Measurements from ENCODE around the gene ELK3.

Gene ELK3

DNA sequence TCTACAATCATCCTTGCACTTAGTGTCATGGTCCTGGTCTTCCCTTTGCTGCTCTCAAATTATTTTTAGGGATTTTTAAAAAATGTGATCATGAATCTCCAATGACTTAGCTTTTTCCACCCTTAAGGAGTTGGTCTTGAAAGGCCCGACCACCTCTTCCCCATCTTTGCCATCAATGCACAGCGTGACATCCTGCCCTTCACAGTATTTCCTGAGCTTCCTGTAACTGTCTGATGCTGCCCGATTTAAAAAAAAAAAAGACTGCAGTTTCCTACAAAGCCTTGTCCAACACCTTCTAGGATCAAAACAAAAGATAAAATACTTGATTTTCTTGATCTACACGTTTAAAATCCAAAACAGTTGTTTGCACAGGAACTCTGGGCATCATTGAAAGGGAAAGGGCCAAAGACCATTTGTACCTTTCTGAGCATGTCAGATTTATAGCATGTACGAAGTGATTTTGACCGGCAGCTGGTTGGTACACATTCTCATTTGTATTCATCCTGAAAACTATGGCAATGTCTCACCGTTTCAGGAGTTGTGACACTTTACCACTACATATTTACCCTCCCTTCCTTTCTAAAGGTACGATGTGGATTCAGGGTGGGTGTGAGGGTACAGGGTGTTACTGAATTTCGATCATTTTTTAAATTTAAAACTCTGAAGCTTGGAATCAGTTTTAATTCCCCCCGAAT, 7.4 kb upstream of the ELK3 start:
- DNase-seq (ENCODE audit: insufficient read length, low spot score) (no peak), FAIRE-seq (no peak)

DNA sequence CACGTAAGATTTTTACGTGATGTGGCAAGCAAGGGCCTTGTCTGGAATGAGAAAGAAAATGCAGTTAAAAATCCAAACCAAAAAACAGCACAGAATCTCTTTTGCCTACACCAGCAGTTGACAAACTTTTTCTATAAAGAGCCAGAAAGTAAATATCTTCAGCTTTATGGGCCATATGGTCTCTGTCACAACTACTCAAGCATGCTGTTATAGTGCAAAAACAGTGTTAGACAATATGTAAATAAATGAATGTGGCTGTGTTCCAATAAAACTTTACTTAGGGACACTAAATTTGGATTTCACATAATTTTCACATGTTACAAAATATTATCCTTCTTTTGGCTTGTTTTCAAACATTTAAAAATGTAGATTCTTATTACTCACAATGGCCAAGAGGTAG, 6.2 kb upstream of the ELK3 start:
- DNase-seq (ENCODE audit: insufficient read length, low spot score) (no peak), FAIRE-seq (no peak)

DNA sequence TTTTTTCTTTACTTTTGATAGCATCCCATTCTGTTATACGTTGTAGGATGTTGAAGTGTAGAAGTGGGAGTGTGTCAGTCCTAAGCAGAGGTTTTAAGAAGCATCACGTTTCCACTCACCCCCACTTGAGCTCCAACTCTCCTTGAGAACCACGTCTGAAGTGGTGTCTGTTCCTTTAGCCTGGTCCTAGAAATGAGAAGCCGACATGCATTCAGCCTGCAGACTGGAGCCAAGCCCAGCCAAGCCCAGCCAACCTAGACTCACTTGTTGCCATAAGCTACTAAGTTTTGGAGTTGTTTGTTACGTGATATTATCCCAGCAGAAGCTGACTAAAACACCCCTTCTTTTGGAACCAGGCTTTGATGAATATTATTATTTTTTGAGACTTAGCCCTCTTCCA, 4.4 kb upstream of the ELK3 start:
- DNase-seq (ENCODE audit: insufficient read length, low spot score) (no peak), FAIRE-seq (no peak)

DNA sequence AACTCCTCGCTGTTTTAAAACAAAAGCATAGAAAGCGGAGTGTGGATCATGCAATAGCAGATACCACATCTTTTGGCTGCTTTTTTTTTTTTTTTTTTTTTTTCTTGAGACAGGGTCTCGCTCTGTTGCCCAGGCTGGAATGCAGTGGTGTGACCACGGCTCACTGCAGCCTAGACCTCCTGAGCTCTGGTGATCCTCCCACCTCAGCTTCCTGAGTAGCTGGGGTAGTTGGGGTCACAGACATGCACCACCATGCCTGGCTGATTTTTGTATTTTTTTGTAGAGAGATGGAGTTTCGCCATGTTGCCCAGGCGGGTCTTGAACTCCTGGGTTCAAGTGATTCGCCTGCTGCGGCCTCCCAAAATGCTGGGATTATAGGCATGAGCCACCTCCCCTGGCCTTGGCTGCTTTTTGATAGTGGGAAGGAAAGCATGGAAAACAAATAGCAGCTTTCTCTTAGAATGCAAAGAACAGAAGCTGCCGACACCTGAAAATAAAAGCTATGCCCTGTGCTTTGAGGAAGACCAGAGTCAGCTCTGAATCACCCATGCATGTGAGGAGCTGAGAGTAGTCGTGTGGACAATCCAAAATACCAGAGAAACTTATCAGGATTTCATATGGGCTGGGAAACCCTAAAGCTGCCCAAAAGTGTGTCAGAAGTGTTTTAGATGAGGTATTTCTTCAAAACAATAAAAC, 3.6 kb upstream of the ELK3 start:
- no peak for FAIRE-seq

DNA sequence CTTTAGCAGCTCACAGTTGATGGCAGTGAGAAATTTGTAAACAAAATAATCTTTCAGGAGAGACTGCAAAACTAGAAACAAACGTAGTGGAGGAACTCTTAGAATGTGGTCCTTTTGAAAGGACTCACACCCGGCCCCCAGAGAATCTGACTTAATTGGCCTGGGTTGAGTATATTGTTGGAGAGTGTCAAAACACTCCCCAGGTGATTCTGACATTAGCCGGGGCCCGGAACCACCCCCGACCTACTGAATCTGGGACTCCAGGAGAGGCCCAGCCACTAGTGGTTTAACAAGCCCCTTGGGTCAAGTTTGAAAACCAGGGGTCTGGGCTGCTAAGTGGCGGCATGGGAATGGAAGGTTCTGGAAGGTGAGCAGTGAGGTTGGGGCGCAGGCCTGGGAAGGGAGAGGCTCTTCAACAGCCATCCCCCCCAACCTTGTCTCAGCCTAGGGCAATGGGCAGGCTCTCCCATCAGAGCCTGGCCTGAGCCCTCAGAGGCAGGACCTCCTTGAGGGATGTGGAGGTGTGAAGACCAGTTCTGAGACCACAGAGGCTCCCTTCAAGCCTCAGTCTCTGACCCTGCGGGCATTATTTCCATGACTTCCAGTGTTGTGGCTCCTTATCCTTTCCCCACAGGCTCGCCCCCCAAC, 1.1 kb upstream of the ELK3 start:
- no peak for FAIRE-seq

More for the DNA sequence above, 3.6 kb upstream of the ELK3 start:
- no peak for DNase-seq (ENCODE audit: insufficient read length, low spot score)

DNA sequence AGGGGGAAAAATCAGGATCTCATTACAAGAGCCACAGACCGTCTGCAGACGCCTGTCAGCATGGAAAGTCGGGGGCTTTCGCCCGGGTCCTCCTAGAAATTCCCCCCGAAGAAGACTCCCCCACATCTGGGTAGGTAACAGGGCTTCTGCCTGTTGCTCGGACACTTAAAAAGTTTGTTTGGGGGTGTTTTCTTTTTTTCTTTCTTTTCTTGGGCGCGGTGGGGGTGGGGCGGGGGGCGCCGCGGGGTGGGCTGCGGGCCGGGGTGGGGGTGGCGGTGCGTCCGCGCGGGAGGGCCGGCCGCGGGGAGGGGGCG, 358 bp downstream of the ELK3 start:
- DNase-seq (ENCODE audit: insufficient read length, low spot score) (peak; percentile 59), FAIRE-seq (no peak)

More for the DNA sequence above, 1.1 kb upstream of the ELK3 start:
- DNase-seq (ENCODE audit: insufficient read length, low spot score) = no peak

DNA sequence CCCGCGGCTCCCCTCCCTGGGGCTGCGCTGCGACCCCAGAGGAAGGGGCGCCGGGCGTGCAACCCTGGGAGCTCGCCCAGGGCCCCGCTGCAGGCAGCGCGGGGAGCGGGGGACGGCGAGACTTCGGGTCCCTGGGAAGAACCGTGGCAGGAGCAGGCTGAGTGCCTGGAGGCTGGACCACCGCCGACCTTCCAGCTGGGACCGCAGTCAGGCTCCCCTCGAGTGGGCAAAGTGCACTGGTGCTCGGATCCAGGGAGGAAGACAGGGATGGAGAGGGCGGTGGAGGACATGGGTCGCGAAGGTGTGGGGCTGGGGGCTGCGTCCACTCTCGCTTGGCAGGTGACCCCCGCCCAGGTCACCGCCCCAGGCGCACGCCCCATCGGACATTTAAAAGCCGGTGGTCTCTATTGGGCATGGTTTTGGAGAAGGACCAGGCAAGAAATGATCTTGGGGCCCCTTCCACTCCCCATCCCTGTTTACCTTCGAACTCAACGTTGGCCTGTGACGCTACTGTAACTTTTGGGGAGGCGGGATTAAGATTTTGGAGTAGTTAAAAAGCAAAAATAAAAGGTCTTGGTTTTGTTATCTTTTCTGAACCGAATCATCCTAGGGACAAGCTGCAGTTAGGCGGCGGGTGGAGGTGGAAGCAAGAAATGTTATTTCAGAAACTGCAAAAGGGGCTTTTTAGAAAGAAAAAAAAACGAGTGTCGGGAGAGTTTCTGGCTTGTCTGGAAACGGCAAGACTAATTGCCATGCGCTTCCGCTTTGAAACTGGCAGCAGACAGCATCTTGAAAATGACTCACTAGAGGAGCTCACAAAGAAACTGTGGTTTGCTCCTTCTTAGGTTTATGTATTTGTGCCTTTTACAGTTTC, 1.0 kb downstream of the ELK3 start:
- FAIRE-seq (peak; percentile 94), DNase-seq (ENCODE audit: insufficient read length, low spot score) (peak; percentile 88)

DNA sequence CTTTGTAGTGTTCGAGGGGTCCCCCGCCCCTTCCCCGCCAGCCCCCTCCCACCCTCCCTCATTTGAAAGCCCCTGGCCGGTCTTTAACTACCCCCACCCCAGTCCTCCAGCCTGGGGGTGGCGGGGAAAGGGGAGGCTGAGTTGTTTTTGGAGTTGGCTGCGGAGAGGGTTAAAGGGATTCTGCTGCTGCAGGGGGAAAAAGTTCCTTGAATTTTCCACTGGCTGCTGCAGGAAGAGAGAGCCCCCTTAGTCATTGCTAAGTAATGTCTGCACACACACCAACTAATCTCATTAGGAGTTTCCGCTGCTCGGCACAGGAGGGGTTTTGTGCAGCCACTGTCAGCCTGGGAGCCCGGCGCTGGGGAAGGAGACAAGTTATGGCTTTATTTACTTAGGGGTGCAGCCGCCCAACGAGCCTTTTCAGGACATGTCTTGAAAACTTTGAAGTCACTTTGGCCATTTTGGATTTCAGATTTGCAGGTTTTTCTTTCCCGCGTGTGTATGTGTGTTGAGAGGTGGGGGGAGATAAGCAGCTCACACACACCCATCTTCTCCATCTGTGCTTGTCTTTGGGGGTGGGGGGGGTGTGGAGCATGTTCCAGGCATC, 1.8 kb downstream of the ELK3 start:
- FAIRE-seq (no peak), DNase-seq (ENCODE audit: insufficient read length, low spot score) (no peak)

DNA sequence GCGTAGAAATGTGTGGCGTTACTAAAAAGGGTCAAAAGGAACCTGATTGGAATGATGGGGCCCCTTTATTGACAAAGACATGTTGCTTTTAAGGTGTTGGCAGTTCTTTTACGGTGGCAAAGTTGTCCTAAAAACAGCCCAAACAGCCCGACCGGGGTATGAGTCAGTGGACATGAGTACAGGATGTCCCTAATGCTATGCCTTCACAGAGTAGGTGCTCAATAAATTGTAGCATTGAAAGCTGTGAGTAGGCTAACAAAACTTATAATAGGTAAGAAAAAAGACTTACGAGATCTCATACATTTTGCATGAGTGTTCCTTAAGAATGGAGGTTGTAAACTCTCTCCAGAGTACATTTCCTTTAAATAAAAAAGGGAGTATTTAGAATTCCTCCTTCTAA, 2.6 kb downstream of the ELK3 start:
- FAIRE-seq (peak; percentile 40), DNase-seq (ENCODE audit: insufficient read length, low spot score) (no peak)

DNA sequence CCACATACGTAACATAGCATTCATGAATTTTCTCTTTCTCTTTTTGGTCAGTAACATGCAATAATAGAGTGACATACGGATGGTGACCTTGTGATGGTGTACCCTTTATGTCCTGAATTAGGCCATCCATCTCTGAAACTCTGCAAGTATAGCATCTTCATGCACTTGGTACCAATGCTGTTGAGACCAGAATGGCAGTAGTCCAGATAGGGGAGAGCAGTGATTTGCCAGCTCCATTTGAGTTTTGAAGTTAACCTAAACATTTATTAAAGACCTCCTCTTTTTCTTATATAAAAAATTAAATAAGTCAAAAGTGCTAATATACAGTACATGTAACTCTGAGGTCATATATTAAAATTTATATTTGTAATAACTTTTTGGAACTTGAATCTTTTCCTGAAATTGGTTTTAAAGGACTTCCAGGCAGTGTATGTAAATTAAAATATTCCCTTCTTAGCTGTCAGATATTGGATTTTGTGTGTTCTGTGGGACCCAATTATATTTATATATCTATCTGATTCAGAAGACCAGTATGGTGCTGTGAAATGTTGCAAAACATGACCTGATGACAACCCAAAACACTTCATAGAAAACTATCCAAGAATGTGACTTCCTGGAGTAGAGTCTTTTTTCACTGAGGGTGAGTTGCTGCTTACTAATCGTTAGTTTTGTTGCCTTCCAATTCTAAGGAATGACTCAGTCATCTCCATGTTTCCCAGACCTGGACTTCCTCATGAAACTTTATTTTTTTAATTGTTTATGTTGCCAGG, 3.5 kb downstream of the ELK3 start:
- DNase-seq (ENCODE audit: insufficient read length, low spot score) (no peak), FAIRE-seq (no peak)

DNA sequence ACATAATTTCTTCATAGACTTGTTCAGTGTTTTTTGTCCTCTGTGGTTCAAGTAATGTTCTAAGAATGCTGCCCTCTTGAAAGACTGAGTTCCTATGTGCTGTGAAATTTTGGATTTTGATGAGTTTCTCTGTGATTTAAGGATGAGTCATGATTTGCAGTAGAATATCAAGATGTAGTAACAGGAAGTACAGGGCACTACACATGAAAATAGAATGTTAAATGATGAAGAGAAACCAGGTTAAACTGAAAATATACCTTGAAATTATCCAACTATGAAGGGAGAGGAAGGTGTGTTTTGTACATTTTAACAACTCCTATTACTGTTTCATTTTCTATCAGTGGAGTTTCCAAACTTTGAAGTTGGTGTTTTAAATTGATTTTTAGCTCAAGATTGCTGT, 4.8 kb downstream of the ELK3 start:
- DNase-seq (ENCODE audit: insufficient read length, low spot score) = no peak
- FAIRE-seq = peak; percentile 18

DNA sequence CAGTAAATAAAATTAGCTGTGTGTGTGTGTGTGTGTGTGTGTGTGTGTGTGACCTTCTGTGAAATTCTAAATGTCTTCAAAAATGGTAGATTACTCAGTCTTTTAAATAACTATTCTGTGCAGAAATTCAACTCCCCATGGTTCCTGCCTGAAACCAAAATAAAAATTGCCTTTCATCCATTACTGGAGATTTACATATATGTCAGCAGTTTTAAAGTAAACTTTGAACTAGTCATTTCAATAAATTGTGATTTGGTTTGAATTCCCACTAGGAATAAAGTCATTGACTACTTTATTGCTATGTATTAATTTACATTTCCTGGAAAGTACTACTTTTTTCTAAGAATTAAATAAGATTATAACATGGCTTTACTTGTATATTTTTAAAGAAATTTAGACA, 5.3 kb downstream of the ELK3 start:
- DNase-seq (ENCODE audit: insufficient read length, low spot score) (no peak), FAIRE-seq (no peak)

DNA sequence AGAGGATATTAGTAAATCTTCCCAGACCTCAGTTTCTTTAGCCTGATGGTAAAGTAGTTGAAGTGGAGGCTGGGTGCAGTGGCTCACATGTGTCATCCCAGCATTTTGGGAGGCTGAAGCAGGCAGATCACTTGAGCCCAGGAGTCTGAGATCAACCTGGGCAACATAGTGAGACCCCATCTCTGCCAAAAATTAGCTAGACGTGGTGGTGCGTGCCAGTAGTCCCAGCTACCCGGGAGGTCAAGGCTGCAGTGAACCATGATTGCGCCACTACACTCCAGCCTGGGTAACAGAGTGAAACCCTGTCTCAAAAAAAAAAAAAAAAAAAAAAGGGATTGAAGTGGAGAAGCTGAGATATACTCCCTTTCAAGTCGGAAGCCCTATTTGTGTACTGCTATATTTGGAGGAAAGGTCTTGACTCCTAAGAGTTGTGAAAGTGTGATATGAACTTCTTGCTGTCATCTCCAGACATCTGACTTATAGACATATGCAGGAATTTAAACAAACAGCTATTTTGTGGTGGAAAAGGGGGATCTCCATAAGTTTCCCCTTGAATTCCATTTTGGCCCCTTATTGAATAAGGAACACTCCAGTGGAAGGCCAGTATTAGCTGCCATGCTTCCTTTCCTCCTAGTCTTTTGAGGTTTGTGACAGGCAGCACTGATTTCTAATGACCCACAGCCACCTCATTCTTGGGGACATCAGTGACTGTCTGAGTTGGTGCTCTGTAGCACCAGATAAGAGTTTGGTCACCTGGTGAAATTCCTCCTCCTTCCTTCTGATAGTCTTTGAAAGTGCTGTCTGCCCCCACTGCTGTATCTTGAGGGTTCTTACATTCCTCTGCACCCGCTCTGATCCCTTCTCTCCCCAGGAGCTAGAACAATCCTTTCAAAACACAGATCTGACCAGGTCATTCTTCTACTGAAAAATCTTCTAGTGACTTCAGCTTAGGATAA, 7.4 kb downstream of the ELK3 start:
- FAIRE-seq = no peak
- DNase-seq (ENCODE audit: insufficient read length, low spot score) = no peak

DNA sequence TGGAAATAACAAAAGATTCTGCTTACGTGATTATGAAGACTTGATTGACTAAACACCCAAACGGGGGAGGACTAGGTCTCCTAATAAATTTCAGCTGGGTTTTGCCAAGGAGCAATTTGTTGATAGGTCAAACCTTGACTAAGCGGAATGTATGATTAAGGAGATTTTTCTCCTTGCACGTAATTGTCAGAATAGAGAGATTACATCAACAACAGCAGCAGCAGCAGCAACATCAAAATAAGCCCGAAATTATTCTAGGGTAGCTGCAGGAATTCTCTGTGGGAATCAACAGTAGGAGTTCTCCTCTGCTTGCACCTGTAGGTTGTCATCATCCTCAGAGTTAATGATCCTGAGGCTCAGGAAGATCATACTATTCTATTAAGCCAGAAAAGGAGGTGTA, 10.2 kb downstream of the ELK3 start:
- FAIRE-seq (no peak), DNase-seq (ENCODE audit: insufficient read length, low spot score) (no peak)

DNA sequence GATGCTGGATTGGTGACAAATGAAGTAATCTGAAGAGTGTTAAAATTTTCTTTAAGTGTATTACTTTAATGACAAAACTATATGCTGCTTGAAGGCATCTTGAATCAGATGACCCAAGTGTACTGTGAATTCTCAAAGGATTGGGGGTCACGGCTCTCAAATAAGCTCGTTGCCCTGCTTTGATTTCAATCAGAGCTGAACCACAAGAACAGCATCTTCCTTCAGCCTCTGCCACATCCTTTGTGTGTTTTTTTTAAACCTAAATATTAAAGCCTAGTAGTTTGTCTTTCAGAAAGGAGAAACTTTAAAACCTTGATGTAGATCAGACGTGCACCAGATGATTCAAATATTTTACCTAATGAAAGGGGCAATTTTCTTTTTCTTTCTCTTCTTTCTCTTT, 11.7 kb downstream of the ELK3 start:
- FAIRE-seq = no peak
- no peak for DNase-seq (ENCODE audit: insufficient read length, low spot score)

DNA sequence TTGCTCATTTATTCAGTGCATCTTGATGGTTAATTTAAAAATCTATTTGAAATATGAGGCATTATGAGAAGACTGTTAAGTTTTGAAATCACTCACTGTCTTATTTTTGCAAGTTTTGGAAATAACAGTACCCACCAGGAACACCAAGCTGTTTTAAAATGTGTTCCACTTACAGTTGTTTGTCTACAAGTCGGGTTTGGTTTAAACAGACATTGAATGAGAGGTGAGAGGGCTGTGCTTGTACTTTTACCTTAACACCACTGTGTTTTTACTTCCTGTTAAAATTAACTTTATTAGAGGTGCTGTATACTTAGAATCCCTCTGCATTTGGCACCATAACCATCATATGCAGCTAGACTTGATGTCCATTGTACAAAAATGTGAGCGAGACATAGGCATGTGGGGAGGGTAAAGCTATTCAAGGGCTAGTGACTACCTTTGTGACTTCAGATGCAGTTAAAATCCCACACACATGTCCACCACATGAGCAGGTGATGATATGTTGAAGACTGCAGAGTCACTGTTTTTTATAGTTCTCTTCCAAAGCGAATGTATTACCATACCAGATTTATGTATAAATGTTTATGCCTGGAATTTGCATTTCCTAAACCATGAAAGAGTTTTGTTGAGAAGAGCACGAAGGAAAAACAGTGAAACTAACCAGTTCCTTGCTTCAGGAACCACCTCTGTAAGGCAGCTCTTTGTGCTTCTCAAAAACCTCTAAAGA, 12.9 kb downstream of the ELK3 start:
- FAIRE-seq (no peak), DNase-seq (ENCODE audit: insufficient read length, low spot score) (no peak)

DNA sequence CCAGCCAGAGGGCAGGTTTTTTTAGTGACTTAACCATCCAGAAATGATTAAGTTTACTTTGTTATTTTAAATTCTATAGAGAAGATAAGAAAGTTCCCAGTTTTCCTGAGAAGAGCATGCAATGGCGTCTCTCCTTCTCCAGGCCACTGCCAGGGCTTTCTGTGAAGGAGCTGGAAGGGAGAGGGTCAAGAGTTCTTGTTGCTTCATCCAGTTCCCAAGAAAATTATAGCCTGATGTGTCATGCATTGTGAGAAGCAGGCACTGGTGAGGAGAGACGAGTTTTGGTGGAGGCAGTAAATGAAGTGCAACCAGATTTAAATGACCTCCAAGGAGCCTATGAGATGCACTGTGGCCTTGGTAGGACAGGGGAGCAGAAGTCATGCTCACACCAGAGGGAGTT, 14.2 kb downstream of the ELK3 start:
- DNase-seq (ENCODE audit: insufficient read length, low spot score) (no peak), FAIRE-seq (no peak)

DNA sequence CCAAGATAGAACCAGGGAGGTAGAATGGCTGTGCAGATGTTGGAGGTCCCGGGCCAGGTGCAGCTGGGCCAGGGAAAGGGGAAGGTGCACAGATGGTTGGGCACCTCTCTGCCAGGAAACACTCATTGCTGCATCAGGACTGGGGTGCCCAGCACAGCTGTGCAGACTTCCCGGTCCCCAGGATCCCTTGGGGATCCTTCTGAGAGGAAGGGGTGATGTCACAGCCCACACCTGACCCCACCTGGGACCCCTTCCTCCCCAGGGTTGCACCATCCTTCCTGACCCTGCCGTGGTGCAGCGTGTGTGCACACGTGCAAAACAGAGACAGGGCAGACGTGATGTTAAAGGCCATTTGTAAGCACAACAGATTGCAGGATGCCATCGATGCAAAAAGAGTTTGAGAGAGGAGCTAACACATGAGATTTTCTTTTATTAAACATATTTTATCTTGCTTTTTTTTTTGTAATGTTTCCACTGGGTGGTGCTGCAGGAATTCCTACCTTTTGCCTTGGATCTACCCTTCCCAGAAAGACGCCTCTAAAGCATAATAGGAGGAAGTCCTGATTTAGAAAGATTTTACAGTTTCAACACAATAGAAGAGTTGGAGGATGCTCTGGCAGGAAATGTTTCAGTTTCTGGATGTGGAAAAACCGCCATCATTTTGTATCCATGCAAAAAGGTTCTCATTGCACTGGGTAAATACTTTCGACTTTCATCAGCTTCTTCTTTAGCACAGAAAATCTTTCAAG, 14.8 kb downstream of the ELK3 start:
- DNase-seq (ENCODE audit: insufficient read length, low spot score) = no peak
- FAIRE-seq = no peak

All from GM19239 (cell line).